HG02943 (cell line): ENCODE results near the gene FOXP1.

Experiments used
- ATAC-seq: cut with Tn5 transposase; IDR thresholded peaks from one replicate; pipeline ENCODE4 v1.9.1; 2021; ENCODE audit warnings: mild to moderate bottlenecking, low read depth, moderate library complexity; ENCODE audit not compliant: unreplicated experiment

FOXP1 gene

DNA sequence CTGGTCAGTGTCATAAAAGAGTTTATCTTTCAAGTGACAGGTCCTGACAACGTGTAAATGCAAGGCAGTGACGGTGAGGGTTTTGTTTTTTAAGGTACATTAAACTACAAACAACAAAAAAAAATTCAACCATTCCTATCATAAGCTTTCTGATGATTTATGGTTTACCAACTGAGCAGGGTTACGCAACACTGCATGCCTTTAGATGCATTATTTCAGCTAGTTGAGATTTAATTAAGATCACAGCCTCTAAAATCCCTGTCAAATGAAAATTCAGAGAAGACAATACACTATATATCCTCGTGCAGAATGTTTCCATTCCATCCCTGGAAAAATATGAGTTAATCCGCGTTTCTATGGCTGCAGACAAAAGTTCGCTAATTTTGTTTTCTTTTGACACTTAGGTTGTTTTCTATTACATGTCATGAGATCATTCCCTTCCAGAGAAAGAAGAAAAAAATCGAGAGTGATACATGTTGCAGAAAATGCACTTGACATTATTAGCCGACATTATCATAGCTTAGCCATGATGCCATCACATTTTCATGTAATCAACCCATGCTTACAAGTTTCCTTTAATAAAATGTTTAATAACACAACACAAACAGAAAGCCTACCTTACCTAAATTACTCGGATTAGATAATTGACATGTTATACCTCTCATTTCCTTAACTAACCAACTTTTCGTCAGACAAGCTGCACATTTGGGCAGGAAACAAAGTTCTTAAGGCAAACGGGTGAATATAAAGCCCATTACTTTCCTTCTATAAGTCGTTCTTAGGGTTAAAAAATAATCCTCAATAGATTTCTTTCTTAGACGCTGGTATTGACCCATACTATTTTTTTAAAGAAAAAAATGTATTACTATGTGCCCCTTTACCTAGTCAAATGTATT is 521.2 kb downstream of the FOXP1 start:
- no peak for ATAC-seq

DNA sequence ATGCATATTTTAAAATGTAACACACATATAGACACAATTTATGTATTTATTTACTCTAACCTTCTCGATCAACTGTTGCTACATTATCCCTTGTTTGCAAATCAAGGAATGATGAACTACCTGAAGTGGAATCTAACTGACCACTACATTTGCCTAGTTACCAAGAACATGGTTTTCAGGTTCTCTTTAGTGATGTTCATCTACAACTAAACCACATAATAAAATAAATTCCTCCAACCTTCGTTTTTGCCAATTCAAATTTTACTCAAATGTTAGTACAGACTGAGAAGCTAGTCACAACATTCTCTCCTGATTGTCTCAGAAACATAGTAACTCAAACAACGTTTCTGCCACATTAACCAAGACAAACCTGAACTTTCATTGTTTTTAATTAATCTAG is 521.9 kb downstream of the FOXP1 start:
- no peak for ATAC-seq

DNA sequence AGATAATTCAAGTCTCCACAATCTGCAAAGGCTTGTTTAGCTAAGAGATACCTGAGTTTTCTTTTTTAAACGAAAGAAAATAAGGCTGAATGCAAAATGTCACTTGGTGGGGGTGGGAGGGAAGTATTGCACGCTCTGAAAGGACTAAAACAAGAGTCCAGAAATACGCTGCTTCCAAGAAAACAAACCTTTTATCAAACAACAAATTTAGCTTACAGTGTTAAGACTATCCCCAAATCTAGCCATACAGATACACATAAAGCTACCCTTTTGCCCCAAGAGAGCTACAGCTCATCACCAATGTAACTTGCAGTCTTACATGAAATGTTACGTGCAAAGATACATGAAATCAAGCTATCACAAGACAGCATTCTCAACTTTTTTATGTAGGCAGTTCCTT is 522.5 kb downstream of the FOXP1 start:
- ATAC-seq = no peak

DNA sequence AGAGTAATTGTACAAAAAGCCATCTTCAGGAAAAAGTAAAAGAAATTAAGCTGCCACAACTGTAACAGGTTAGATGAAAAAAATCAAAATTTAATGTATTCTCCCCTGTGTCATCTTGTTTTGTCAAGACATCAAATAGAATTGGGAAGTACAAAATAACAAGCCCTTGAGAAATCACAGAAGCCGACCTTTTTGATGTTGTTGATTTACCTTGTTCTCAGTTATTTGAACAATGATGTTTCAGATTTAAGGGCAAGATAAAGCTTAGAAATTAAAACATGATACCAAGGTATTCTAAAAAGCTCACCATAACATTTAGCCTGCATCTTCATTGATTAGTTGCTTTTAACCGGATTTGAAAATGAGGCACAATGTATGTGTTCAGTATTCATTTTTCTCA is 523.0 kb downstream of the FOXP1 start:
- ATAC-seq = no peak

DNA sequence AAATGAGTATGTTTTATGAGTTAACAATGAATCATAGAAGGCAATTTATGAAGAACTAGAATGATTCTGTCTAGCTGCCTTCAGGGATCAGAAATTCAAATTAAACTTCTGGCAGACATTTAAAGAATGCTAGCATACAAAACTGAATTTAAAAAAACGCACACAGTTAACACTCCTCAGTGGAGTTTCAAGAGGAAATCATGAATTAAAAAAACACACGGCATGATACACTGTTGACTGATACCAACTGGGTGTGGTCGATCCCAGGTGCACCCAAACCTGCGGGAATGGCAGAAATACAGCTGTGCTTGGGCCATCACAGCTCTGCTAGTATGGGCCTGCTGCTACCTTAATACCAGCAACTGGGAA is 526.0 kb downstream of the FOXP1 start:
- no peak for ATAC-seq

DNA sequence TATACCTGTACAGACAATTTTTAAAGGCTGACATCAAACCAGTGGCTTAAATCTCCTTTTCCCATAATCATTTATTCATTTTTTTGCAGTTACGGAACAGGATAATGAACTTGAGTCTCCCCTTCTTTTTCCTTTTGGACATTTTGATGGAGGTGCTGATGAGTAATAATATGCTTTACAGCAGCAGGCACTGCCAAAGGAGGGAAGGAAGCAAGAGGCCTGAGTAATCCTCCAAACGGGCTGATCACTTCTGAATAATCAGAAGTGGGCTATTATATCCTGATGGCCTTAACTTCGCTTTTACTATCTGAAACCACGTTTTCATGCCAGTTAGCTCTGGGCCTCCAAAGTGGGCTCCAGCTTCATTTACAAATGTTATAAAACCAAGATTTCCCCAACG is 527.2 kb downstream of the FOXP1 start:
- no peak for ATAC-seq

DNA sequence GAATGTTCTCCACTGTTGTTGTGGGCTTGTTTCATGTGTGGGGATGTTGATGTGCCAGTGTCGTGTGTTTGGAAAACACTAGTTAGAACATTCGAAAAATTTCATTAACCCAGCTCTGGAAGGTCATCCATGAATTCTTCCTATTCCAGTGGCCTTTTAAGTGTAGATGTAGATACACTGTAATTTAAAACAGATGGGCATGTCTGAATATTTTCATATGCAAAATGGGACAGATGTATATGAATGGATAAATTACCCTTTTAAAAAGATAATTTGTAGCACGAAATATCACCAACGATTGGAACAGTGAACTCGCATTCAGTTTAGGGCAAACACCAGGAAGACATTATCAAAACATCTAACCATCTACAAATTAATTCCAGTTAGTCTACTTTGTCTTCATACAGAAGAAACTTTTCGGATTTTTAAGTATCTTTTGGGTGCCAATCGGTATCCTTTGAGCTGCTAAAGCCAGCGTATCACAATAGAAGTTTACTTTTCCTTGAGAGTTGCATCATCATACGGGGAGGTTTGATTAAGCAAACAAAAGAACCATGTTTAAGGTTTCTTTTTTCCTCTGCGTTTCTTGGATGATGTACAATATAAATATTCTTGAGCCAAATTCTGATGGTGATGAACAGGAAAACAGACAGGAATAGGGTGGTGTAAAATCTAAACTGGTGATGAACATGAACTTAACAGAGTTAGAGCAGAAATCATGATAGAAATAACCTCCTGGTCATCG is 528.1 kb downstream of the FOXP1 start:
- ATAC-seq = no peak

DNA sequence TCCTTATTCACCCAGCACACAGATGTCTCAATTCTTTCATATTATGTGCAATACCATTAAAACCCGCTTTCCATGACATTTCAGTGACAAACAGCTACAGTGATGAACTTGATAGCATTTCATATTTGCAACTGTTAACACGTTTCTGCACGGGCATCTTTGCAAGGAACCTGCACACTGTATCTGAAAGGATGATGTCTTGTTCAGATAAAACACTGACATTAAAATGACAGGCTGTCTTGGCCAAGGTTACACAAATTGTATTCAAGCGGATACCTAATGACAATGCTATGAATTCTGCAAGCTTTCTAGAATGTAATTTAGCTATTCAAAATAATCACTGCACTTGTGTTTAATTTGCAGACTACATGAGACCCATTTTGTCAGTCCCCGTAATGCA is 529.2 kb downstream of the FOXP1 start:
- ATAC-seq = no peak

DNA sequence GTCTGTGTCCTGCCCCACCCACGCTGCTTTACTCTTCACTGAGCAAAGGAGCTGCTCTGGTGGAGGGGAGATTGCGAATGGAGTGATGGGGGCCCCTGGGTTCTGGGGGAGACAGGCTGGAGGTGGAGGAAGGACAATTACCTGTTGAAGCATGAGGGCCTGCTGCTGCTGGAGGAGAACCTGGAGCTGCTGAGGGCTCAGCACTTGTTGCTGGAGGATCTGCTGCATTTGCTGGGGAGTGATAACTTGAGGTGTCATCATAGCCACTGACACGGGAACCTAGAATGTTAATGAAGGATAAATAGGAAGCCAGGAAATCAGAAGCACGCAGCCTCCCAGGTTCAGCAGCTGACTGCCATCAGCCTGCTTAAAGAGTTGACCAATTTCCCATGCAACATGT is 530.0 kb downstream of the FOXP1 start:
- ATAC-seq = no peak

DNA sequence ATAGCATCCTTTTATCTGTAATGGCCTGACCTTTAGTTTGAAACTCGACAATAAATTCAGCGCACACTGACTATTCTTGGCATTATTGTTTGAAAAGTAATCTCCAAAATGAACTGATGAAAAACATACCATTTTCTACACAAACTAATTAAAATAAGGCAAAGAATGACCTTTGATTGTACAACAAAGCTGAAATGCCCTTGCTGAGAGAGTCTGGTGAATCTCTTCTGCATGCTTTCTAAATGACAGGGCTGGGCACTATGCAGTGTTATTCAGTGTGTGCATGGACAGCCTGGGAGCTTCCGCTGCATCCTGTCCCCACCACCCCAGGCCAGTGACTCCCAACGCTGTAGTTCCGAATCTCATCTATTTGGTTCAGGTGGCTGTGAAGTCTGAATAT is 530.8 kb downstream of the FOXP1 start:
- ATAC-seq = no peak

DNA sequence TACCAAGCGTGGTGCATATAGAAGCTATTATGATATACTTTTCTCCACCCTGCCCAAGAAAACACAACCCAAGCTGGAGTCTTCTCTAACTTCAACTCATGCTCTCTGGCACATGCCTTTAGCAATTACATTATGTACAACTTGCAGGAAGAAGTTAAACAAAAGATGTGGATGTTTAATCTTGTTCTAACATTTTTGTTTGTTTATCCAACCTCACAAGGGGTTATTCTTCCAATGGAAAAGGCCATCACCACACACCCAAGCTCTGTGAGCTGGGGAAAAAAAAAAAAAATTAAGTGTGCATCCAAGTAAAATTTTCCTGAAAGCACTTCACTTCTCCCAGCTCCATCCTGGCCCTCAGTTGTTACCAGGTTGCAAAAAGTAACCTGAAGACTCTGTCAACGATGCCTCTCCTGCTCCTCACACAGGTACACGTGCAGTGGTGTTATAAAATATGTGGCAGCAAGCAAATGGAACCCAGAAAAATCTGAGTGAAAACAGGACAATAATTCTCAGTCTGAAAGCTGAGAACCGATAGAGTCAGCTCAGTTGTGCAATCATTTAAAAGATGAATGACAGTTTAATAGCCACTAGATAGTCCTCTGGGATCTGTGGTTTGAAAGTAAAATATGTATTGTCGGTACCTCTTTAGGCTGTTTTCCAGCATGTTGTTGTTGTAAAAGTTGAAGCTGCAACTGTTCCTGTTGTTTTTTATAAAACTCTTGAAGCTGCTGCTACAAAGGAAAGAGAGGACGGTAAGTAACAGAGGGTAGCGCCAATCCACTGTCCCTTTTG is 531.4 kb downstream of the FOXP1 start:
- no peak for ATAC-seq

DNA sequence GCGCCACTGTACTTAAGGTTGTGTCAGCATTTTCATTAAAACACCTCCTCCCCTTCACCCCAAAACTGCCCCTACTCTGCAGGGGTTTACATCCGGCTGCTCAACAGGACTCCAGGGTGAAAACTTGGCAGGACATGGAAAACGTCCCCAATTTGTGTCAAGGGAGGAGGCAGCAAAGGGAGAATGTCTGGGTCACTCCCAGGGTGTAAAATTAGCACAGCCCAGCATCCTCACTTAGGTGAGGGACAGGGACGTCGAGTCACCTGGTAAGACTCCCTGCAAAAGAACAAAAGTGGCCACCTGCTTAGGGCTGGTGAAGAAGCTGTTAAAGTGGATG is 532.3 kb downstream of the FOXP1 start:
- no peak for ATAC-seq

DNA sequence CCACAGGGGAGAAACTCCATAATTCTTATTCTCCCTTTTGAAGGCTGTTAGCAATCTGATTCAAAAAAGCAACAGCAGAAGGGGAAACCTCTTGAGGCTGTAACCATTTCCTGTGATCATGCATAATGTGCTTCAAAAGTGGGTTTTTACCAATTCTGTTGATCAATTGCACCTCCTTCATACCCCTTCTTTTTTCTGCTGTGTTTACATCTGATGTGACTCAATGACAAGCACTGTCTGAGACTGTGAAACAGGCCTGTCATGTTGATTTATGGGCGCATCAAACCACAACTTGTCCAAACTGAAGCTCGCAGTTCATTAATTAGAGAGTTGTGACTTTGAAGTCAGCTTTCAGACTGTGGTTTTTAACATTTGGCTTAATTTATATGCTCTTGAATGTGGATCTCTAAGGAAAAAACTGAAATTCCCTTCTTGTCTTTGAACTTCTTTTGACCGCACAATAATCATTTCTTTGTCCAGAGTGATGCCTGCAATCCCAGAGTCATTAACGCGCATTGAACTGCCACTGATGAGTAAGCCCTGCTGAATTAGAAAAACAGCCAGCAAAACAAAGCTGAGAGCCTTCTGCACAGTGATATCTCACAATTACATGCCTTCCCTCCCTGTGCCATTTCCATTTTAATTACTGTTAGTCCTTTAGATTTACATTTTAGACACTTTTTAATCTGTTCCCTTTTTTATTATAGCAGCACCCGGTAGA is 532.8 kb downstream of the FOXP1 start:
- ATAC-seq = no peak

DNA sequence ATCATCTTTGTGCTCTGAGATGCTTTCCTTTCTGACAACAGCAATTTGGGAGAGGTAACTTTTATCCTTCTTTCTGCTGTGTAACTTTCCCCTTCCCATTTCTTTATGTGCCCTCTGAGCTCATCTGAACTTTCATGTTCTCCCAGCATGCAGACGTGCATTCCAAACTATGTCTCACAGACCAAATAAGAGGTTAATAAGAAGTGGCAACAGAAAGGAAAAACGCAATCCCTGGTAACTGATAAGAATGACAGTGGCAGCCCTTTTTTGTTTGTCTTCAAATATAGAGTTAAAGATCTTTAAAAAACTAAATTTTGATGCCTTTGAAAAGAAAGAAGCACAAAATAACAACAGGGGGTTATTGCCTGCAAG is 533.4 kb downstream of the FOXP1 start:
- no peak for ATAC-seq

DNA sequence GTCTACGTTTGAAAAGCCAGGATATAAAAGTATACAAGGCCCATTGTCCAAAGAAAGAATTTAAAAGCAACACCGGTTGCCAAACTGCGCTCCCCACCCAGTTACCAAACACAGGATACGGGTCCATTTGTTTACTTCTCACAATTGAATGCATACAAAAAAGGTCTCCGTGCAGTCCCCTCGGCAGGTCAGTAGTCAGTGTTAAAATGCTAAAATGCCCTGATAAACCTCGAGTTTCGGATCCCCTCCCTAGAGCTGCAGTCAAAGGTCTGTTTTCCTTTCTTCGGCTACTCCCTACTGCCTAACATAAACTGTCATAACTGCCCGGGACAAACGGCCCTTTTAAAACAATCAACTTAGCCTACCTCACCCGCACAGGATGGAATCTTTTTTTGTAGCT is 534.6 kb downstream of the FOXP1 start:
- ATAC-seq = no peak

DNA sequence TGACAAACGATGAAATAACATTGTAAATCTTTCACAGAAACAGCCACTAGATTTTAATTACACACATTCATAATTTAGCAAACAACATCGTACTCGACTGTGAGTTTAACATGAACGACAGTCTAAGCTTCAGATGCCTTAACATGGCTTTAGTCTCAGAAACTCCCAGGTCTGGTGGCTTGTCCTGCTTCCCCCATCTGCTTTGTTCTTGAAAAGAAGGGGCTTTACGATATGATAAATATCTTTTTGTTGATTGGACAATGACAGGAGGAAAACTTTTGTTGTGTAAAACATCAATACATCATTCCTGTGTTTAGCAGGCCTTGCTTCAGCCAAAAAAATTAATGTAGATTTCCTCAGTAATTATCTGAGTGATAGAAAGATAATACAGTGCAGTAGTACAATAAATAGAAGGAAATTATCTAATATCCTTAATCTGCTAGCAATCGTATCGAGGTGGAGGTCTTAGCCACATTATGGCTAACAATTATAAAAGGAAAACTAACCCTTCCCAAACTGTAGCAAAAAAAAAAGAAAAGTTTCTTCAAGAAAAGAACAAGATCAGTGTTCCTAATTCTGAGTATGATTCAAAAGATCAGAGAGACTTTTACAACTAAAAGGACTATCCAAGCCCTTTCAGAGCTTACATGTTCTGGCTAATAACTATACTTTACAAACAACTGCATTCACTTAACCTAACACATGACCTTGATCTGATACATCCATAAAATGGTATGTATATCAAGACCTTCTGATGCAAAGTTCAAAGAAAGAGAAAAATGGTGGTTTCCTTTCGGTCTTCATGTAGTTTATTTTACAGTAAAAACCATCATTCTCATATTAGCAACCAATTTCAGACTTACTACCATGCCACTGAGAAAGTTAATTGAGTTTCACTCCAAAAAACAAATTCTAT is 535.7 kb downstream of the FOXP1 start:
- no peak for ATAC-seq

DNA sequence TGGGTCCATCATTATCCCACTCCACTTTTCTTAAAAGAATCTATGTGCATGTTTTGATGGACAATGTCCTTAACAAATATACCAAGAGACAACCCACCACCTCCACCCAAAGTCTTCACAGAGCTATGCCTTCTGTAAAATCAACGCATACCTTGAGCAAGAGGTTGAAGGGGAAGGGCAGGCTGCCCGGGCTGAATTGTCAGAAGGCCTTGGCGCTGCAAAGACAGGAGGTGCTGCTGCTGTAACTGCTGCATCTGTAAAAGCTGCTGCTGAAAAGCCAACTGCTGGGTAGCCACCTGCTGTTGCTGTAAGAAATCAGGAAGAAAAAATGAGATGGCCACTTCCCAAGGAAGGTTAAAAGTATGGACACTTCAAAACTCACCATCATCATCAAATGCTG is 536.7 kb downstream of the FOXP1 start:
- ATAC-seq = no peak

DNA sequence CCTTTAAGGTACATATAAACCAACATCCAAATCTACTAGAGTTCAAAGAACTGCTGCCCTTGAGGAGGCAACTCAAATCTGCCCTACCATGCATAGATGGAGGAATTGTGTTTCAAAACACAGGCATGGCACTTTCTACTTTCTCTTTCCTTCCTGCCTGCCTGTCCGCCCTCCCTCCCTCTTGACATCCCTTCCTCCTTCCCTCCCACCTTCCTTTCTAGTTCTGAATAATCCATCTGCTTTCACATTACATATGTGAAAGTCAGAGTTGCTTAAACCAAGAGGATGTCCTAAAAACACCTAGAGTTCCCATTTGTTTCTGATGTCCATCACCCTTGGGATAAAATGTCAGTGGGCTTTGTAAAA is 537.6 kb downstream of the FOXP1 start:
- ATAC-seq = no peak

DNA sequence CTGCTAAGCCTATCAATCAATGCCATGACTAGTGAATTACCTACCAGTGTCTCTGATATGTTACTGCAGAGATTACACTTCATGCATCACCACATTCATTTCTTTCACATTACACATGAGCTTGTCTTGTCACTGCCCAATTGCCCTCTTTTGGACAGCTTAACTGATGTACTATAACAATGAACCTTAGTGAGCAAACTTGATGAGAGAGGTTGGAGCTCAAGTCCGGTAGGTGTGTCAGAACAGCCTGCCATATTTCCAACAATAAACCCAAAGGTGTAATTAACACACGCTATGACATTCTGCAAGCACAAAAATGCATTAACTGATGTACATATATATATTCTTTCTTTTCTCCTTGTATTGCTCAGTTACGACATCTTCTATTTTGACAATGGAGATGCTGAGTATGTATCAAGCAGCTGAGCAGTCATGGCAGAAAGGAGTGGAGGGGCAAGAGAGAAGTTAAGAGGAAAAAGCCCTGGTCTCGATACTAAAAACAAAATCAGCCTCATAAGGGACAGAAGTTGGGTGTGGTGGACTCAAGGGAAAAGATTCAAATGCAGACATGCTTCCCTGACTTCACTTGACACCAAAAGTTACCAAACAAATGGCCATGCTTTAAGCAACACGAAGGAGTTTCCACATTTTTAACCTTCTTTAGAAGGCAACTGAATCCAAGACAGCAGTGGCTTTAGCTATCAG is 538.2 kb downstream of the FOXP1 start:
- ATAC-seq = no peak
